D721Med (cell line): ENCODE data around the gene TEDC1.
A peak's percentile ranks its signal among the peaks of the same experiment; 100 is the strongest.

Experiments used
- DNase-seq: peaks from one replicate; pipeline ENCODE4 v3.0.0; 2011; ENCODE audit warnings: low spot score; ENCODE audit not compliant: insufficient read length
- FAIRE-seq: peaks from 2 replicates; lab custom pipeline; 2011; peaks lifted over from hg19 to GRCh38; lab: Jason Lieb, UNC
- CTCF ChIP-seq: IDR thresholded peaks from 2 replicates; pipeline ENCODE4 v1.5.1; 2012; ENCODE audit warnings: mild to moderate bottlenecking, control low read depth; ENCODE audit not compliant: insufficient read depth; ENCODE audit errors: missing control alignments

TEDC1 gene

GRCh38 chr14:105525326-105525725 lies 34.3 kb downstream of the TEDC1 start:
- no peak for TF ChIP-seq CTCF
- no peak for DNase-seq
- FAIRE-seq = no peak

GRCh38 chr14:105525861-105526775 lies 35.1 kb downstream of the TEDC1 start, which contains the start of gene TMEM121:
TSS of gene TMEM121 (plus strand) at chr14:105526583. CDS start at chr14:105528835, 2,252 bp downstream.
- FAIRE-seq = no peak
- DNase-seq = no peak
- no peak for TF ChIP-seq CTCF

- FAIRE-seq (no peak), DNase-seq (no peak)
- TF ChIP-seq CTCF = no peak
These were observed 35.8 kb downstream of the TEDC1 start for GRCh38 chr14:105526776-105527380.

- DNase-seq (no peak), FAIRE-seq (no peak)
These were observed 36.4 kb downstream of the TEDC1 start for GRCh38 chr14:105527381-105527825.

GRCh38 chr14:105527826-105528585 lies 37.0 kb downstream of the TEDC1 start:
- peak; percentile 75 for TF ChIP-seq CTCF
- DNase-seq (peak; percentile 95), FAIRE-seq (no peak)

More at GRCh38 chr14:105527381-105527825, 36.4 kb downstream of the TEDC1 start:
- TF ChIP-seq CTCF = no peak

- TF ChIP-seq CTCF = no peak
- DNase-seq (no peak), FAIRE-seq (no peak)
These were observed 37.7 kb downstream of the TEDC1 start for GRCh38 chr14:105528586-105529318.
